ENCODE measurements around the gene FBLN1.

Gene FBLN1

GRCh38 chr22:45468872-45469271, 33.8 kb upstream of the FBLN1 start:
- Histone ChIP-seq H4K91ac (ENCODE audit: low read depth, low read length) (peak overlapping the region; percentile 59), H3K18ac (ENCODE audit: low read length) (no peak overlapping the region), H2BK12ac (ENCODE audit: low read length) (peak overlapping the region; percentile 66), H4K8ac (ENCODE audit: low read depth, low read length) (no peak overlapping the region), H3K27me3 (ENCODE audit: insufficient read depth, low read length) (no peaks in the 10 kb centered on the region), H2AFZ (ENCODE audit: insufficient read depth, low read length, poor library complexity) (no peak overlapping the region), H3K14ac (ENCODE audit: low read length) (no peak overlapping the region), H3K9ac (ENCODE audit: low read length) (no peak overlapping the region), H2BK120ac (ENCODE audit: insufficient read depth, low read length, poor library complexity) (peak overlapping the region; percentile 20), H3K36me3 (ENCODE audit: control insufficient read depth in 1 of 2, insufficient read depth in 2 of 2, low read length in 2 of 2) (no peaks in the 10 kb centered on the region), H3K79me1 (ENCODE audit: low read length) (peaks cover 26% of the 10 kb centered on the region), H3K79me2 (ENCODE audit: control insufficient read depth, insufficient read depth, low read length, poor library complexity) (no peaks in the 10 kb centered on the region), H2BK5ac (ENCODE audit: low read depth, low read length, poor library complexity) (no peak overlapping the region), H3K23ac (ENCODE audit: low read length) (no peak overlapping the region), H3K4ac (ENCODE audit: low read depth, low read length) (no peak overlapping the region), H3K4me2 (ENCODE audit: low read length) (no peak overlapping the region), H3K4me1 (ENCODE audit: control insufficient read depth in 1 of 2, insufficient read depth in 2 of 2, low read length in 2 of 2) (peaks cover 5 to 15% of the 10 kb centered on the region in 2 experiments), H2AK5ac (ENCODE audit: low read length) (no peak overlapping the region), H4K12ac (ENCODE audit: low read depth, low read length) (no peak overlapping the region), H3K27ac (ENCODE audit: low read depth, low read length) (no peak overlapping the region), H3K9me3 (ENCODE audit: insufficient read depth, low read depth, low read length) (no peaks in the 10 kb centered on the region), H3K4me3 (ENCODE audit: low read depth, low read length) (no peak overlapping the region)
- peak in 1 of 2 donors; percentile 74 for DNase-seq
- no CpG with 5 or more reads among the region's 7 CpGs for WGBS (ENCODE audit: extremely low coverage, insufficient coverage, insufficient read length)

- H2AFZ ChIP-seq (ENCODE audit: insufficient read depth, low read length, poor library complexity), result no peak overlapping the region
- no peaks in the 10 kb centered on the region for H3K9me3 ChIP-seq (ENCODE audit: insufficient read depth, low read depth, low read length)
- H2BK12ac ChIP-seq (ENCODE audit: low read length), result peak overlapping the region; percentile 91
- H3K36me3 ChIP-seq (ENCODE audit: control insufficient read depth in 1 of 2, insufficient read depth in 2 of 2, low read length in 2 of 2), result no peaks in the 10 kb centered on the region
- H3K18ac ChIP-seq (ENCODE audit: low read length), result peak overlapping the region; percentile 67
- H2BK120ac ChIP-seq (ENCODE audit: insufficient read depth, low read length, poor library complexity), result peak overlapping the region; percentile 84
- peak overlapping the region; percentile 73 for H3K14ac ChIP-seq (ENCODE audit: low read length)
- DNase-seq, result peak; percentile 56 to 95
- peak overlapping the region; percentile 78 for H2AK5ac ChIP-seq (ENCODE audit: low read length)
- H3K4me2 ChIP-seq (ENCODE audit: low read length), result no peak overlapping the region
- H4K91ac ChIP-seq (ENCODE audit: low read depth, low read length), result peak overlapping the region; percentile 71
- H2BK5ac ChIP-seq (ENCODE audit: low read depth, low read length, poor library complexity), result peak overlapping the region; percentile 91
- H3K79me2 ChIP-seq (ENCODE audit: control insufficient read depth, insufficient read depth, low read length, poor library complexity), result no peaks in the 10 kb centered on the region
- no peak overlapping the region for H3K4me3 ChIP-seq (ENCODE audit: low read depth, low read length)
- peak overlapping the region; percentile 71 for H4K8ac ChIP-seq (ENCODE audit: low read depth, low read length)
- peak overlapping the region; percentile 37 for H3K27ac ChIP-seq (ENCODE audit: low read depth, low read length)
- H3K4ac ChIP-seq (ENCODE audit: low read depth, low read length), result no peak overlapping the region
- H3K27me3 ChIP-seq (ENCODE audit: insufficient read depth, low read length), result no peaks in the 10 kb centered on the region
- H3K23ac ChIP-seq (ENCODE audit: low read length), result no peak overlapping the region
- H3K9ac ChIP-seq (ENCODE audit: low read length), result no peak overlapping the region
- peaks cover 26% of the 10 kb centered on the region for H3K79me1 ChIP-seq (ENCODE audit: low read length)
- peaks cover 8 to 18% of the 10 kb centered on the region in 2 experiments for H3K4me1 ChIP-seq (ENCODE audit: control insufficient read depth in 1 of 2, insufficient read depth in 2 of 2, low read length in 2 of 2)
- no CpG with 5 or more reads among the region's 8 CpGs for whole genome bisulfite sequencing (ENCODE audit: extremely low coverage, insufficient coverage, insufficient read length)
- H4K12ac ChIP-seq (ENCODE audit: low read depth, low read length), result no peak overlapping the region
Observed at GRCh38 chr22:45469281-45470073, 33.2 kb upstream of the FBLN1 start.

- H4K91ac ChIP-seq (ENCODE audit: low read depth, low read length), result peak overlapping the region; percentile 2
- no peak overlapping the region for H4K8ac ChIP-seq (ENCODE audit: low read depth, low read length)
- no peaks in the 10 kb centered on the region for H3K9me3 ChIP-seq (ENCODE audit: insufficient read depth, low read depth, low read length)
- H2BK120ac ChIP-seq (ENCODE audit: insufficient read depth, low read length, poor library complexity), result no peak overlapping the region
- no peak overlapping the region for H3K4ac ChIP-seq (ENCODE audit: low read depth, low read length)
- H3K23ac ChIP-seq (ENCODE audit: low read length), result no peak overlapping the region
- no CpG with 5 or more reads among the region's 11 CpGs for WGBS (ENCODE audit: extremely low coverage, insufficient coverage, insufficient read length)
- peak overlapping the region; percentile 34 for H2BK12ac ChIP-seq (ENCODE audit: low read length)
- no peak for DNase-seq
- H4K12ac ChIP-seq (ENCODE audit: low read depth, low read length), result no peak overlapping the region
- H2AFZ ChIP-seq (ENCODE audit: insufficient read depth, low read length, poor library complexity), result no peak overlapping the region
- H3K4me3 ChIP-seq (ENCODE audit: low read depth, low read length), result no peak overlapping the region
- no peak overlapping the region for H2BK5ac ChIP-seq (ENCODE audit: low read depth, low read length, poor library complexity)
- no peak overlapping the region for H3K9ac ChIP-seq (ENCODE audit: low read length)
- no peaks in the 10 kb centered on the region for H3K27me3 ChIP-seq (ENCODE audit: insufficient read depth, low read length)
- peaks cover 8 to 18% of the 10 kb centered on the region in 2 experiments for H3K4me1 ChIP-seq (ENCODE audit: control insufficient read depth in 1 of 2, insufficient read depth in 2 of 2, low read length in 2 of 2)
- H3K79me2 ChIP-seq (ENCODE audit: control insufficient read depth, insufficient read depth, low read length, poor library complexity), result no peaks in the 10 kb centered on the region
- H3K27ac ChIP-seq (ENCODE audit: low read depth, low read length), result no peak overlapping the region
- no peak overlapping the region for H3K4me2 ChIP-seq (ENCODE audit: low read length)
- H3K18ac ChIP-seq (ENCODE audit: low read length), result peak overlapping the region; percentile 10
- H3K14ac ChIP-seq (ENCODE audit: low read length), result no peak overlapping the region
- H3K36me3 ChIP-seq (ENCODE audit: control insufficient read depth in 1 of 2, insufficient read depth in 2 of 2, low read length in 2 of 2), result no peaks in the 10 kb centered on the region
- peaks cover 32% of the 10 kb centered on the region for H3K79me1 ChIP-seq (ENCODE audit: low read length)
- H2AK5ac ChIP-seq (ENCODE audit: low read length), result no peak overlapping the region
Observed at GRCh38 chr22:45470871-45471270, 31.8 kb upstream of the FBLN1 start.

- Histone ChIP-seq H3K4me2 (ENCODE audit: low read length) (no peak overlapping the region), H2AFZ (ENCODE audit: insufficient read depth, low read length, poor library complexity) (no peak overlapping the region), H2BK12ac (ENCODE audit: low read length) (peak overlapping the region; percentile 32), H3K4me3 (ENCODE audit: low read depth, low read length) (no peak overlapping the region), H4K91ac (ENCODE audit: low read depth, low read length) (peak overlapping the region; percentile 13), H3K36me3 (ENCODE audit: control insufficient read depth in 1 of 2, insufficient read depth in 2 of 2, low read length in 2 of 2) (no peaks in the 10 kb centered on the region), H3K4me1 (ENCODE audit: control insufficient read depth in 1 of 2, insufficient read depth in 2 of 2, low read length in 2 of 2) (peaks cover 8 to 18% of the 10 kb centered on the region in 2 experiments), H3K4ac (ENCODE audit: low read depth, low read length) (no peak overlapping the region), H3K9me3 (ENCODE audit: insufficient read depth, low read depth, low read length) (no peaks in the 10 kb centered on the region), H3K27ac (ENCODE audit: low read depth, low read length) (no peak overlapping the region), H2AK5ac (ENCODE audit: low read length) (no peak overlapping the region), H4K8ac (ENCODE audit: low read depth, low read length) (no peak overlapping the region), H3K79me2 (ENCODE audit: control insufficient read depth, insufficient read depth, low read length, poor library complexity) (no peaks in the 10 kb centered on the region), H3K14ac (ENCODE audit: low read length) (no peak overlapping the region), H3K23ac (ENCODE audit: low read length) (no peak overlapping the region), H4K12ac (ENCODE audit: low read depth, low read length) (no peak overlapping the region), H3K79me1 (ENCODE audit: low read length) (peaks cover 36% of the 10 kb centered on the region), H3K27me3 (ENCODE audit: insufficient read depth, low read length) (no peaks in the 10 kb centered on the region), H2BK120ac (ENCODE audit: insufficient read depth, low read length, poor library complexity) (no peak overlapping the region), H3K9ac (ENCODE audit: low read length) (no peak overlapping the region), H3K18ac (ENCODE audit: low read length) (no peak overlapping the region), H2BK5ac (ENCODE audit: low read depth, low read length, poor library complexity) (no peak overlapping the region)
- WGBS (ENCODE audit: extremely low coverage, insufficient coverage, insufficient read length), result no CpG with 5 or more reads among the region's 3 CpGs
- no peak for DNase-seq
Observed at GRCh38 chr22:45472426-45472825, 30.3 kb upstream of the FBLN1 start.

All from trophoblast cell (in vitro differentiated cells and primary cell).